NAMALWA (cell line): ENCODE results near the gene CACNB4.

Experiments used
- DNase-seq: peaks from one replicate; pipeline ENCODE4 v3.0.0-alpha.2; 2015; ENCODE audit warnings: low spot score

CACNB4 gene

GRCh38 chr2:152088006-152088405 lies 10.8 kb downstream of the CACNB4 start:
- DNase-seq, result no peak

- DNase-seq, result no peak
Observed at GRCh38 chr2:152086231-152086630, 12.6 kb downstream of the CACNB4 start.

- no peak for DNase-seq
Observed at GRCh38 chr2:152084076-152084475, 14.8 kb downstream of the CACNB4 start.

GRCh38 chr2:152083202-152083875 lies 15.5 kb downstream of the CACNB4 start:
- no peak for DNase-seq

- no peak for DNase-seq
Observed at GRCh38 chr2:152078662-152079061, 20.2 kb downstream of the CACNB4 start.

GRCh38 chr2:152078023-152078422 lies 20.8 kb downstream of the CACNB4 start:
- no peak for DNase-seq

- DNase-seq, result no peak
Observed at GRCh38 chr2:152075461-152076050, 23.3 kb downstream of the CACNB4 start.

- DNase-seq, result no peak
Observed at GRCh38 chr2:152072011-152072410, 26.8 kb downstream of the CACNB4 start.

- peak; percentile 19 for DNase-seq
Observed at GRCh38 chr2:152071518-152071917, 27.3 kb downstream of the CACNB4 start.

- DNase-seq, result peak; percentile 85
Observed at GRCh38 chr2:152071092-152071491, 27.8 kb downstream of the CACNB4 start.

GRCh38 chr2:152068226-152068625 lies 30.6 kb downstream of the CACNB4 start:
- DNase-seq, result no peak

- DNase-seq, result no peak
Observed at GRCh38 chr2:152067823-152068222, 31.0 kb downstream of the CACNB4 start.

GRCh38 chr2:152065945-152066344 lies 32.9 kb downstream of the CACNB4 start:
- no peak for DNase-seq

- no peak for DNase-seq
Observed at GRCh38 chr2:152064001-152064400, 34.8 kb downstream of the CACNB4 start.

- DNase-seq, result no peak
Observed at GRCh38 chr2:152063325-152063924, 35.4 kb downstream of the CACNB4 start.

GRCh38 chr2:152062125-152063091 lies 36.4 kb downstream of the CACNB4 start:
- no peak for DNase-seq

- DNase-seq, result no peak
Observed at GRCh38 chr2:152061383-152061782, 37.5 kb downstream of the CACNB4 start.

GRCh38 chr2:152058655-152059054 lies 40.2 kb downstream of the CACNB4 start:
- no peak for DNase-seq

GRCh38 chr2:152056418-152056817 lies 42.4 kb downstream of the CACNB4 start:
- no peak for DNase-seq

GRCh38 chr2:152055366-152056108 lies 43.3 kb downstream of the CACNB4 start:
- no peak for DNase-seq

GRCh38 chr2:152054593-152054992 lies 44.3 kb downstream of the CACNB4 start:
- DNase-seq, result no peak

GRCh38 chr2:152051436-152051835 lies 47.4 kb downstream of the CACNB4 start:
- DNase-seq, result peak; percentile 47
